ENCODE results near the gene RNPC3.
"Not testable (repeated sequence)": the region's sequence is repeated elsewhere in the genome, so short reads cannot be mapped to it uniquely, and the experiment has no call there.

RNPC3 gene

DNA sequence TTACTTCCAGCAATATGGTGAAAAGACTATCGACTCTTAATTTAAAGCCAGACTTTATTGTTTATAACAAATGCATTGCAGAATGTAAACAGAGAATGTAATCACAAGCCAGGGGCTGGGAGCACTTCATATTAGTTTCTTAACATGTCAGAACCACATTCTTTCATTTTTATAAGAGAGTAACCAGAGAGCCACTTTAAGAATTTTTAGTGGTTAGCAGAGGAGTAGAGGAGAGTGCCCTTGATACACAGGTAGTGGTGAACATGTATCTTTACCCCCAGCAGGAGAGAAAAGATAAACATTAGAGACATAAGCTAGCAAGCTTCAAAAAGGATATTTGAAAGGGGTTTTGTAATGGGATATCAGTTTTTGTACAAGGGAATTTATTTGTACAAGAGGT is 57.0 kb downstream of the RNPC3 start:
- H3F3A ChIP-seq (ENCODE audit: control insufficient read depth, insufficient read depth), result no peaks in the 10 kb centered on the region
- H3K9me3 ChIP-seq (ENCODE audit: control insufficient read depth, insufficient read depth, low read length), result no peaks in the 10 kb centered on the region
- H3K4me1 ChIP-seq (ENCODE audit: control insufficient read depth, low read length), result no peaks in the 10 kb centered on the region
- no peaks in the 10 kb centered on the region for H3K79me2 ChIP-seq (ENCODE audit: control insufficient read depth, low read length)
- no peaks in the 10 kb centered on the region for H3K9me2 ChIP-seq (replicated peaks; ENCODE audit: control insufficient read depth, low read length)
- no peaks in the 10 kb centered on the region for H4K20me1 ChIP-seq (ENCODE audit: control insufficient read depth, insufficient read depth, low read depth, low read length)
- H3K27me3 ChIP-seq (ENCODE audit: control insufficient read depth, low read length), result no peaks in the 10 kb centered on the region
- H3K4me2 ChIP-seq (ENCODE audit: low read length), result no peak overlapping the region
- no peak overlapping the region for H3K27ac ChIP-seq (ENCODE audit: low read depth, low read length)
- TF ChIP-seq, protein P1, sequence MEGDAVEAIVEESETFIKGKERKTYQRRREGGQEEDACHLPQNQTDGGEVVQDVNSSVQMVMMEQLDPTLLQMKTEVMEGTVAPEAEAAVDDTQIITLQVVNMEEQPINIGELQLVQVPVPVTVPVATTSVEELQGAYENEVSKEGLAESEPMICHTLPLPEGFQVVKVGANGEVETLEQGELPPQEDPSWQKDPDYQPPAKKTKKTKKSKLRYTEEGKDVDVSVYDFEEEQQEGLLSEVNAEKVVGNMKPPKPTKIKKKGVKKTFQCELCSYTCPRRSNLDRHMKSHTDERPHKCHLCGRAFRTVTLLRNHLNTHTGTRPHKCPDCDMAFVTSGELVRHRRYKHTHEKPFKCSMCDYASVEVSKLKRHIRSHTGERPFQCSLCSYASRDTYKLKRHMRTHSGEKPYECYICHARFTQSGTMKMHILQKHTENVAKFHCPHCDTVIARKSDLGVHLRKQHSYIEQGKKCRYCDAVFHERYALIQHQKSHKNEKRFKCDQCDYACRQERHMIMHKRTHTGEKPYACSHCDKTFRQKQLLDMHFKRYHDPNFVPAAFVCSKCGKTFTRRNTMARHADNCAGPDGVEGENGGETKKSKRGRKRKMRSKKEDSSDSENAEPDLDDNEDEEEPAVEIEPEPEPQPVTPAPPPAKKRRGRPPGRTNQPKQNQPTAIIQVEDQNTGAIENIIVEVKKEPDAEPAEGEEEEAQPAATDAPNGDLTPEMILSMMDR (IDR thresholded peaks at IDR 0.05; ENCODE audit: low read depth, low read length, poor library complexity, severe bottlenecking), result no peak
- no peak for TF ChIP-seq EZH2phosphoT487 (IDR thresholded peaks at IDR 0.05; ENCODE audit: borderline replicate concordance, low read length)
- H3K36me3 ChIP-seq (ENCODE audit: control insufficient read depth, low read length), result no peaks in the 10 kb centered on the region
- no peak overlapping the region for H3K4me3 ChIP-seq (ENCODE audit: low read length)

DNA sequence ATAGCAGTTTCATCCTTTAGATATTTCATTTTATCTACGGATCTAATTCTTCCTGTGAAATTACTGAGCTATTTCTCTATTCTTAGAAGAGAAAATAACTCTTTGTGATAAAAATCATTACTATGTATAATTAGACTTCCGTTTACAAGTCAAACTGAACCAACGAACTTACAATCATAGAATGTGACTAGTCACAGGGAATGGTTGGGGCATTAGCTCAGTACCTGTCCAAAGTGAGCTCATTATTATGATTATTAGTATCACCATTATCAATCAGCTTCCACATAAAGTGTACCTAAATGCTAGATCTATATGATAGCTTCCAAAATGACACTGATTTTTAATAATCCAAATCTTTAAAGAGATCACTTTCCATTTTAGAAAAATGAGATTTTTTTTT is 58.4 kb downstream of the RNPC3 start:
- Histone ChIP-seq H3K9me2 (replicated peaks; ENCODE audit: control insufficient read depth, low read length) (no peaks in the 10 kb centered on the region), H3K36me3 (ENCODE audit: control insufficient read depth, low read length) (no peaks in the 10 kb centered on the region), H4K20me1 (ENCODE audit: control insufficient read depth, insufficient read depth, low read depth, low read length) (no peaks in the 10 kb centered on the region), H3K9me3 (ENCODE audit: control insufficient read depth, insufficient read depth, low read length) (peaks cover 4% of the 10 kb centered on the region; the same call in 1 of the 2 replicates), H3K27me3 (ENCODE audit: control insufficient read depth, low read length) (no peaks in the 10 kb centered on the region), H3K27ac (ENCODE audit: low read depth, low read length) (no peak overlapping the region), H3K4me3 (ENCODE audit: low read length) (no peak overlapping the region), H3F3A (ENCODE audit: control insufficient read depth, insufficient read depth) (no peaks in the 10 kb centered on the region), H3K4me1 (ENCODE audit: control insufficient read depth, low read length) (no peaks in the 10 kb centered on the region), H3K79me2 (ENCODE audit: control insufficient read depth, low read length) (no peaks in the 10 kb centered on the region), H3K4me2 (ENCODE audit: low read length) (no peak overlapping the region)
- TF ChIP-seq, protein P1 (IDR thresholded peaks at IDR 0.05; ENCODE audit: low read depth, low read length, poor library complexity, severe bottlenecking), result no peak
- TF ChIP-seq EZH2phosphoT487 (IDR thresholded peaks at IDR 0.05; ENCODE audit: borderline replicate concordance, low read length), result no peak

DNA sequence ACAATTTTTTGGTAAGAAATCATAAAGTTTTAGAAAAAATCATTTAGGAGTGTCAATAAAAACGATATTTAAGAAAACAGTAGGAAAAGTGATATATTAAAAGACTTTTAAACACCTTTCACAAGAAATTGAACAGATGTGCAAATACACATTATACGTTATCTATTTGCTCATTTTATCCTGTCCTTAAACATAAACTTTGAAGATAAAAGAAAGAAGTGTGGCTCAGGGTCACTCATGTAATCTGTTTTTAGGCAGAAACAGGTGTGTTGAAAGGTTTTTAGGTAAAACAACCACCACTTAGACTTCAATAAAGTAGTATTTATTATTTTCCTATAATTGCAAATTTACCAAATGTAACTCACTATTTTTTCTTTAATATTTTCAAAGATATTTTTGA is 59.0 kb downstream of the RNPC3 start:
- H3K4me3 ChIP-seq (ENCODE audit: low read length), result no peak overlapping the region
- H3K4me2 ChIP-seq (ENCODE audit: low read length), result no peak overlapping the region
- H3K36me3 ChIP-seq (ENCODE audit: control insufficient read depth, low read length), result no peaks in the 10 kb centered on the region
- no peaks in the 10 kb centered on the region for H3K4me1 ChIP-seq (ENCODE audit: control insufficient read depth, low read length)
- no peaks in the 10 kb centered on the region for H3F3A ChIP-seq (ENCODE audit: control insufficient read depth, insufficient read depth)
- H3K27ac ChIP-seq (ENCODE audit: low read depth, low read length), result no peak overlapping the region
- no peaks in the 10 kb centered on the region for H3K9me2 ChIP-seq (replicated peaks; ENCODE audit: control insufficient read depth, low read length)
- TF ChIP-seq, protein P1 (IDR thresholded peaks at IDR 0.05; ENCODE audit: low read depth, low read length, poor library complexity, severe bottlenecking), result no peak
- no peak for TF ChIP-seq EZH2phosphoT487 (IDR thresholded peaks at IDR 0.05; ENCODE audit: borderline replicate concordance, low read length)
- no peaks in the 10 kb centered on the region for H4K20me1 ChIP-seq (ENCODE audit: control insufficient read depth, insufficient read depth, low read depth, low read length)
- H3K79me2 ChIP-seq (ENCODE audit: control insufficient read depth, low read length), result no peaks in the 10 kb centered on the region
- peaks cover 4% of the 10 kb centered on the region; the same call in 1 of the 2 replicates for H3K9me3 ChIP-seq (ENCODE audit: control insufficient read depth, insufficient read depth, low read length)
- no peaks in the 10 kb centered on the region for H3K27me3 ChIP-seq (ENCODE audit: control insufficient read depth, low read length)

DNA sequence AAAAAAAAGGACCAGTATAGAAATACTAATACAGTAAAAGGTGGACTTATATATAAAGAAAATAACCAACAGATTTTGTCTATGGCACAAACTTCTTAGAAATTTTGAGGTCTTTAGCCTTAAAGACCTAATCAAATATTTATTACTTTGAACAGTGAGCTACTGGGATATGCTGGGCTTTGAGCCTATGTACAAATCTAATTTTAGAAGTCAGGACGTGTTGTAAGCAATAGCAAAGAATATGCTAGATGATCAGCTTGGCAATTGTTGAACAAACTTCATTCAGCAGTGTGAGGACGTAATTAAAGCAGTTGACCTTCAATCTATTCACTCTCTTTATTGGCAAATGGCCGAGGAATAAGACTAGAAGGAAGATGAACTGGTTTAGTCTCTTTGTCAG is 77.2 kb downstream of the RNPC3 start:
- H3K9me2 ChIP-seq (replicated peaks; ENCODE audit: control insufficient read depth, low read length); H3F3A ChIP-seq (ENCODE audit: control insufficient read depth, insufficient read depth); H3K9me3 ChIP-seq (ENCODE audit: control insufficient read depth, insufficient read depth, low read length); H3K4me1 ChIP-seq (ENCODE audit: control insufficient read depth, low read length); H3K4me3 ChIP-seq (ENCODE audit: low read length); H3K4me2 ChIP-seq (ENCODE audit: low read length); H4K20me1 ChIP-seq (ENCODE audit: control insufficient read depth, insufficient read depth, low read depth, low read length); H3K27me3 ChIP-seq (ENCODE audit: control insufficient read depth, low read length); H3K27ac ChIP-seq (ENCODE audit: low read depth, low read length); H3K79me2 ChIP-seq (ENCODE audit: control insufficient read depth, low read length); H3K36me3 ChIP-seq (ENCODE audit: control insufficient read depth, low read length): not testable (repeated sequence)

All from DOHH2 (cell line).